ENCODE results near the gene PKP1.

Gene PKP1

DNA sequence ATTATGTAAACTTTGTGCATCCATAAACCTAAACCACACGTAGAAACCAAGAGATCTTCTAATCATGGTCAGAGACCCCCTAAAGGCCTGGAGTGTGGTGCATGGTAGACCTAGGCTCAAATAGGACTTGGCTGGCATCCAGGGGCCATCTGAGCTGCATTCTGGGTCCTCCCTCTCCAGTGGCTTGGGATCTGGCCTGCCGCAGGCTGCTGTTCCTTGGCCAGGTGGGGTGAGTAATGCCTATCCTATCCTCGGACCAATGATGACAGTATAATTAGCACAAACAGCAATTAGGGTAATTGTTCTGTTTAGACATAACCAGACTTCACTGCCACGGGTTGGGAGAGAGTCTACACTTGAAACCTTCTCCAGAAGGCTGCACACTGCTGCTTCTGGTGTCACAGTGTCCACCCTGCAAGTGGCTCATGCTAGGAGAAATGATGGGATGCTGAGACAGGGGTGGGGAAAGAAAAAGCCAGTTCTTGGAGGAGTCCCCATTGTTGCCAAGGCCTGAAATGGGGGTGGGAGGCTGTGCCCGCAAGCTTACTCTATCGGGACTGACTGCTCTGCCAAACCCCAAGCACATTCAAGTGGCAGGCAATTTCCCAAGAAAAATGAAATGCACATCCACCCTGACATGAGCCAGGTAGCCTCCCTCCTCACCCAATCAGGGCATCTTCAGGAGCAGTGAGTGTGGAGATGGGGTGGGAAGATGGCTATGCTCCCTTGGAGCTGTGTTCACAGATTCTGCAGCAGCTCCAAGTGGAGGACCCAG lies 12.5 kb upstream of the PKP1 start:
- H3K4me3 ChIP-seq (ENCODE audit: low read length): no peak overlapping the region
- no peak for TF ChIP-seq CTCF (conservative IDR thresholded peaks at IDR 0.05; ENCODE audit: low read depth, low read length)
- DNase-seq (ENCODE audit: low read depth): no peak

GRCh38 chr1:201272799-201273198 lies 10.5 kb upstream of the PKP1 start:
- no peak for DNase-seq (ENCODE audit: low read depth)
- TF ChIP-seq CTCF (conservative IDR thresholded peaks at IDR 0.05; ENCODE audit: low read depth, low read length): no peak

GRCh38 chr1:201274616-201275252 lies 8.6 kb upstream of the PKP1 start:
- no peak for DNase-seq (ENCODE audit: low read depth)
- TF ChIP-seq CTCF (conservative IDR thresholded peaks at IDR 0.05; ENCODE audit: low read depth, low read length): no peak
- H3K4me3 ChIP-seq (ENCODE audit: low read length): no peak overlapping the region

More at GRCh38 chr1:201272799-201273198, 10.5 kb upstream of the PKP1 start:
- H3K4me3 ChIP-seq (ENCODE audit: low read length): no peak overlapping the region

DNA sequence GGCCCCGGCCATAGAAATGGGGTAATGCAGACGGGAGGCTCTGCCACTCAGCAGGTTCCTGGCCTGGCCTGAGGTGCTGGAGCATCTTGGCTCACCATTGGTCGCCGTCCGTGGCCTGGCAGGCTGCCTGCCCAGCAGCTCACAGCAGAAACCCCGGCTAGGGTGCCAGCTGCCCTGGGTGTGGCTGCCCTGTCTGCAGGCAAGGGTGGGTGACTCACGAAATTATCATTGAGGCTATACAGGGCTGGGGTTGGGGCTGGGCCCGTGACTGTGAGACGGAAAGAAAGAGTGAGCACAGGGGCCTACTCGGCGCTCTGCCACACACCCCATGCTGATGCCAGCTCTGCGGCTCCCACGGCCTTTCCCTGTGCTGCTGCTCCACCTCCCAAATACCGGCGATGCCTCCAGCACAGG lies 8.0 kb upstream of the PKP1 start:
- H3K4me3 ChIP-seq (ENCODE audit: low read length): no peak overlapping the region
- no peak for TF ChIP-seq CTCF (conservative IDR thresholded peaks at IDR 0.05; ENCODE audit: low read depth, low read length)
- DNase-seq (ENCODE audit: low read depth): peak; percentile 77

DNA sequence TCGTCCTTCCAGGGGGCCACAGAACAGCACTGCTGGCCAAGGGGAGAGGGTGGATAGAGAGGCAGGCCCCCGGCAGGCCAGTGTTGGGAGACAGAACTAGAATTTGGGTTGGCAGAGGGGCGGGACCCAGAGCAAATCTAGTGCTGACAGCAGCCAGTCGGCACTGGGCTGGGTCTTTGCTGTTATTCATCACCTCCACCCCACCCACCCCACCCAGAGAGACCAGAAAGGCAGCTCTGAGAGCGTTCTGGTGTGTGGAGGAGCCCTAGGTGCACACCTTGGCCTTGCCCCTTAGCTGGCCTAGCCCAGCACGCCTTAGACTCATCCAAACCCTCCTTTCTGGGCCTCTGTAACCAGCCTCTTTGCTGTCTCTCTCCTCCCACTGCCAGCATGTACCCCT lies 6.4 kb upstream of the PKP1 start:
- no peak for DNase-seq (ENCODE audit: low read depth)
- no peak for TF ChIP-seq CTCF (conservative IDR thresholded peaks at IDR 0.05; ENCODE audit: low read depth, low read length)
- H3K4me3 ChIP-seq (ENCODE audit: low read length): no peak overlapping the region

- H3K4me3 ChIP-seq (ENCODE audit: low read length): no peak overlapping the region
Measured at GRCh38 chr1:201277441-201277840, 5.9 kb upstream of the PKP1 start.

More at GRCh38 chr1:201277441-201277840, 5.9 kb upstream of the PKP1 start:
- no peak for TF ChIP-seq CTCF (conservative IDR thresholded peaks at IDR 0.05; ENCODE audit: low read depth, low read length)
- no peak for DNase-seq (ENCODE audit: low read depth)

Measured in retinal pigment epithelial cell (primary cell).